GM23338 (cell line): ENCODE data around the gene VEGFD. TPM values are rescaled to one million over a fixed set of nuclear protein-coding genes. Genes with fewer than 3 reads are reported as not detected.

Source experiments
- ATAC-seq: fragments of 200-7000 bp; cut with Tn5 transposase; 3 replicates; pipeline ENCODE4 v1.9.1; 2020
- DNase-seq: peaks from one replicate; pipeline ENCODE4 v3.0.0-alpha.2; 2015; ENCODE audit warnings: low spot score
- H2AFZ ChIP-seq: fragments of 200-600 bp; sonication (generic); 2 replicates; pipeline ENCODE4 v1.8.0; 2016; ENCODE audit warnings: antibody characterized with exemption, mild to moderate bottlenecking, moderate library complexity
- H3F3A ChIP-seq: fragments of 200-600 bp; sonication (generic); replicated peaks from 2 replicates; pipeline ENCODE4 v1.8.0; 2017; ENCODE audit warnings: antibody characterized with exemption, mixed run types, low read depth
- H3K27ac ChIP-seq: fragments of 200-600 bp; sonication (generic); 2 replicates; pipeline ENCODE4 v1.6.1; 2016; ENCODE audit warnings: low read depth
- H3K27me3 ChIP-seq: fragments of 200-600 bp; sonication (generic); 2 replicates; pipeline ENCODE4 v1.8.0; 2016; ENCODE audit warnings: mild to moderate bottlenecking, mixed run types, moderate library complexity; ENCODE audit not compliant: insufficient read depth
- H3K36me3 ChIP-seq: fragments of 200-600 bp; sonication (generic); 2 replicates; pipeline ENCODE4 v1.8.0; 2016; ENCODE audit warnings: mild to moderate bottlenecking; ENCODE audit not compliant: insufficient read depth
- H3K4me1 ChIP-seq: fragments of 200-600 bp; sonication (generic); 2 replicates; pipeline ENCODE4 v1.8.0; 2016; ENCODE audit warnings: mild to moderate bottlenecking, moderate library complexity; ENCODE audit not compliant: insufficient read depth
- H3K4me2 ChIP-seq: fragments of 200-600 bp; sonication (generic); 2 replicates; pipeline ENCODE4 v1.7.1; 2017; ENCODE audit warnings: mixed run types
- H3K4me3 ChIP-seq: fragments of 200-600 bp; sonication (generic); 2 replicates; pipeline ENCODE4 v1.6.1; 2016; ENCODE audit warnings: mixed run types
- H3K79me2 ChIP-seq: fragments of 200-600 bp; sonication (generic); replicated peaks from 2 replicates; pipeline ENCODE4 v1.8.0; 2017; ENCODE audit warnings: mild to moderate bottlenecking; ENCODE audit not compliant: insufficient read depth
- H3K9me2 ChIP-seq: fragments of 200-600 bp; sonication (generic); 2 replicates; pipeline ENCODE4 v1.8.0; 2017; ENCODE audit not compliant: insufficient read depth
- H4K20me1 ChIP-seq: fragments of 200-600 bp; sonication (generic); replicated peaks from 2 replicates; pipeline ENCODE4 v1.8.0; 2017; ENCODE audit warnings: mild to moderate bottlenecking; ENCODE audit not compliant: insufficient read depth
- H3K27ac Mint-ChIP-seq: 2 replicates; pipeline ENCODE4 v1.8.0; 2020; ENCODE audit warnings: inconsistent platforms, mild to moderate bottlenecking, moderate library complexity, mixed read lengths
- H3K27me3 Mint-ChIP-seq: 3 replicates; pipeline ENCODE4 v1.8.0; 2022; ENCODE audit warnings: low read depth, mild to moderate bottlenecking, moderate library complexity, mixed read lengths, inconsistent platforms; ENCODE audit not compliant: insufficient read depth, poor library complexity
- H3K36me3 Mint-ChIP-seq: 3 replicates; pipeline ENCODE4 v1.8.0; 2021; ENCODE audit warnings: low read depth, mild to moderate bottlenecking, inconsistent platforms, moderate library complexity, mixed read lengths
- H3K4me1 Mint-ChIP-seq: 3 replicates; pipeline ENCODE4 v1.8.0; 2020; ENCODE audit warnings: mild to moderate bottlenecking, inconsistent platforms, mixed read lengths
- H3K4me3 Mint-ChIP-seq: 3 replicates; pipeline ENCODE4 v1.8.0; 2021; ENCODE audit warnings: moderate library complexity, mild to moderate bottlenecking, inconsistent platforms, mixed read lengths
- H3K9me3 Mint-ChIP-seq: 3 replicates; pipeline ENCODE4 v1.8.0; 2020; ENCODE audit warnings: moderate library complexity, mild to moderate bottlenecking, inconsistent platforms, mixed read lengths
- CREB1 ChIP-seq: fragments of 250-450 bp; sonication (Bioruptor Pico); IDR thresholded peaks from 2 replicates; pipeline ENCODE4 v1.5.0; 2020; ENCODE audit warnings: low read depth, mild to moderate bottlenecking, moderate library complexity
- CTCF ChIP-seq, 2 experiments: fragments of 200-600 bp in 1 of 2; sonication (generic) in 1 of 2; conservative IDR thresholded peaks; 2 replicates each; pipeline versions ENCODE4 v1.5.1 to v1.6.1; 2016 to 2017; ENCODE audit warnings: antibody characterized with exemption in 2 of 2, low read depth in 2 of 2, mild to moderate bottlenecking in 2 of 2, moderate library complexity in 1 of 2
- ETS1 ChIP-seq: IDR thresholded peaks from 2 replicates; pipeline ENCODE4 v1.6.1; 2016; ENCODE audit warnings: antibody characterized with exemption
- EZH2 ChIP-seq: fragments of 200-600 bp; sonication (generic); IDR thresholded peaks from one replicate; pipeline ENCODE4 v1.8.0; 2017; ENCODE audit warnings: antibody characterized with exemption, mild to moderate bottlenecking, low read depth; ENCODE audit not compliant: unreplicated experiment
- EZH2phosphoT487 ChIP-seq: fragments of 200-600 bp; sonication (generic); IDR thresholded peaks from one replicate; pipeline ENCODE4 v1.8.1; 2018; ENCODE audit warnings: antibody characterized with exemption; ENCODE audit not compliant: unreplicated experiment
- JUNB ChIP-seq: IDR thresholded peaks from one replicate; pipeline ENCODE4 v1.6.1; 2016; ENCODE audit warnings: antibody characterized with exemption; ENCODE audit not compliant: unreplicated experiment
- POLR2AphosphoS5 ChIP-seq: IDR thresholded peaks from 2 replicates; pipeline ENCODE4 v1.6.1; 2016; ENCODE audit warnings: antibody characterized with exemption, low read depth
- REST ChIP-seq: IDR thresholded peaks from one replicate; pipeline ENCODE4 v1.6.1; 2018; ENCODE audit warnings: antibody characterized with exemption; ENCODE audit not compliant: unreplicated experiment
- STAT1 ChIP-seq: IDR thresholded peaks from one replicate; pipeline ENCODE4 v1.6.1; 2016; ENCODE audit warnings: antibody characterized with exemption; ENCODE audit not compliant: unreplicated experiment
- ZNF114 ChIP-seq: fragments of 250-450 bp; sonication (Bioruptor Pico); IDR thresholded peaks from 2 replicates; pipeline ENCODE4 v1.5.0; 2020; ENCODE audit warnings: mild to moderate bottlenecking, moderate library complexity
- ZNF331 ChIP-seq: fragments of 250-450 bp; sonication (Bioruptor Pico); IDR thresholded peaks from 2 replicates; pipeline ENCODE4 v1.5.0; 2020; ENCODE audit warnings: low read depth, mild to moderate bottlenecking, moderate library complexity
- ZNF462 ChIP-seq: fragments of 250-450 bp; sonication (Bioruptor Pico); IDR thresholded peaks from 2 replicates; pipeline ENCODE4 v1.5.0; 2020; ENCODE audit warnings: mild to moderate bottlenecking, moderate library complexity
- polyA plus RNA-seq: library from polyadenylated mRNA; unstranded; fragments of >200 nt; fragmentation: Nextera tagmentation; extraction: Ambion mirVana; gene quantifications from 2 replicates; pipeline ENCODE4 v1.2.1, GENCODE V29; 2016
- total RNA-seq: library from RNA; depleted of rRNA; stranded (reverse); fragments of >200 nt; shearing (Covaris generic); gene quantifications from 2 replicates; pipeline ENCODE4 v1.2.3, GENCODE V29; 2014

The VEGFD gene
- total and polyA plus RNA-seq, 2 experiments from 2014 or later: 0.13 TPM; not detected in 1

- Mint-ChIP-seq H3K4me3 (no peak overlapping the region), H3K4me1 (no peaks in the 10 kb centered on the region), H3K27ac (no peak overlapping the region), H3K36me3 (no peaks in the 10 kb centered on the region), H3K27me3 (peaks cover 1% of the 10 kb centered on the region), H3K9me3 (no peaks in the 10 kb centered on the region)
- H3K36me3 ChIP-seq: no peaks in the 10 kb centered on the region
- no peaks in the 10 kb centered on the region for H3K4me1 ChIP-seq
- H3K9me2 ChIP-seq: no peaks in the 10 kb centered on the region
- no peaks in the 10 kb centered on the region for H3K79me2 ChIP-seq
- no peak overlapping the region for H3K27ac ChIP-seq
- TF ChIP-seq CREB1 (CRISPR knock-in tag) (no peak), POLR2AphosphoS5 (no peak), EZH2 (no peak), REST (no peak), CTCF (conservative IDR thresholded peaks at IDR 0.05; ENCODE audit: low read depth in 2 of 2) (no peak), ZNF114 (CRISPR knock-in tag) (no peak), EZH2phosphoT487 (no peak), STAT1 (no peak), ZNF462 (CRISPR knock-in tag) (no peak), JUNB (no peak), ZNF331 (CRISPR knock-in tag) (no peak), ETS1 (no peak)
- no peak overlapping the region for H3K4me2 ChIP-seq
- no peak for ATAC-seq
- H2AFZ ChIP-seq: no peak overlapping the region
- no peaks in the 10 kb centered on the region for H3F3A ChIP-seq
- H3K4me3 ChIP-seq: no peak overlapping the region
- H4K20me1 ChIP-seq: no peaks in the 10 kb centered on the region
- H3K27me3 ChIP-seq: no peaks in the 10 kb centered on the region
- no peak for DNase-seq
Measured at GRCh38 chrX:15311119-15311518, 73.1 kb downstream of the VEGFD start.
